Esophagus squamous epithelium (tissue), 4 donors: ENCODE measurements around the gene RANBP3.

Experiments
- POLR2A ChIP-seq, 4 donors: fragments of 450-650 bp; IDR thresholded peaks; one replicate each; pipeline ENCODE4 v1.6.1; 2017; ENCODE audit warnings: antibody characterized with exemption in 4 of 4, mild to moderate bottlenecking in 4 of 4, moderate library complexity in 3 of 4
- TF ChIP-seq, protein P1 (sequence below), 6 experiments: fragments of 450-650 bp in 4 of 6; fragments of 200-600 bp in 2 of 6; sonication (generic) in 2 of 6; IDR thresholded peaks; one replicate each; pipeline ENCODE4 v1.5.1; 2016 to 2019; ENCODE audit warnings: antibody characterized with exemption in 6 of 6, mild to moderate bottlenecking in 4 of 6, moderate library complexity in 4 of 6

DNA sequence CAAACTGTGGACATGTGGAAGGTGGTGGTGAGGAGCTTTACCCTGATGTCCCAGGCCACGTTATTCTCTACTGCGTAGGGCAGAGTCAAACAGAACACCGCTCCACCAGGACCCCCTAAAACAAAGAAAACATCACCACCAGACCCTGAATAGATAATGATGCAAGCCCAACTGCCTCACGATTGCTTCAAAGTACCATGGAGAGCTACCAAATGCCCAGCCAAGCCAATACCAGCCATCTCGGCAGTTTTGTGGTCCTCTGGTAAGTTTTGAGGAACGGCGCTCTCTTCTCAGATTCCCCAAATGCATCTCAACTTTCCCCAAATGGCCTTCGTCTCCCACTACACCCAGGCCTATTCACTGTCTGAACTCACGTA lies 5.6 kb downstream of the RANBP3 start:
- no peak for TF ChIP-seq POLR2A (IDR thresholded peaks at IDR 0.05)
- TF ChIP-seq, protein P1, sequence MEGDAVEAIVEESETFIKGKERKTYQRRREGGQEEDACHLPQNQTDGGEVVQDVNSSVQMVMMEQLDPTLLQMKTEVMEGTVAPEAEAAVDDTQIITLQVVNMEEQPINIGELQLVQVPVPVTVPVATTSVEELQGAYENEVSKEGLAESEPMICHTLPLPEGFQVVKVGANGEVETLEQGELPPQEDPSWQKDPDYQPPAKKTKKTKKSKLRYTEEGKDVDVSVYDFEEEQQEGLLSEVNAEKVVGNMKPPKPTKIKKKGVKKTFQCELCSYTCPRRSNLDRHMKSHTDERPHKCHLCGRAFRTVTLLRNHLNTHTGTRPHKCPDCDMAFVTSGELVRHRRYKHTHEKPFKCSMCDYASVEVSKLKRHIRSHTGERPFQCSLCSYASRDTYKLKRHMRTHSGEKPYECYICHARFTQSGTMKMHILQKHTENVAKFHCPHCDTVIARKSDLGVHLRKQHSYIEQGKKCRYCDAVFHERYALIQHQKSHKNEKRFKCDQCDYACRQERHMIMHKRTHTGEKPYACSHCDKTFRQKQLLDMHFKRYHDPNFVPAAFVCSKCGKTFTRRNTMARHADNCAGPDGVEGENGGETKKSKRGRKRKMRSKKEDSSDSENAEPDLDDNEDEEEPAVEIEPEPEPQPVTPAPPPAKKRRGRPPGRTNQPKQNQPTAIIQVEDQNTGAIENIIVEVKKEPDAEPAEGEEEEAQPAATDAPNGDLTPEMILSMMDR (IDR thresholded peaks at IDR 0.05) = no peak
